ENCODE results near the gene MXRA7. TPM values are rescaled to one million over a fixed set of nuclear protein-coding genes. Genes with fewer than 3 reads are reported as not detected.
"Not testable (repeated sequence)": the region's sequence is repeated elsewhere in the genome, so short reads cannot be mapped to it uniquely, and the experiment has no call there.

MXRA7 gene
- polyA plus RNA-seq, 3 donors = 47.6 to 192 (median 176) TPM

DNA sequence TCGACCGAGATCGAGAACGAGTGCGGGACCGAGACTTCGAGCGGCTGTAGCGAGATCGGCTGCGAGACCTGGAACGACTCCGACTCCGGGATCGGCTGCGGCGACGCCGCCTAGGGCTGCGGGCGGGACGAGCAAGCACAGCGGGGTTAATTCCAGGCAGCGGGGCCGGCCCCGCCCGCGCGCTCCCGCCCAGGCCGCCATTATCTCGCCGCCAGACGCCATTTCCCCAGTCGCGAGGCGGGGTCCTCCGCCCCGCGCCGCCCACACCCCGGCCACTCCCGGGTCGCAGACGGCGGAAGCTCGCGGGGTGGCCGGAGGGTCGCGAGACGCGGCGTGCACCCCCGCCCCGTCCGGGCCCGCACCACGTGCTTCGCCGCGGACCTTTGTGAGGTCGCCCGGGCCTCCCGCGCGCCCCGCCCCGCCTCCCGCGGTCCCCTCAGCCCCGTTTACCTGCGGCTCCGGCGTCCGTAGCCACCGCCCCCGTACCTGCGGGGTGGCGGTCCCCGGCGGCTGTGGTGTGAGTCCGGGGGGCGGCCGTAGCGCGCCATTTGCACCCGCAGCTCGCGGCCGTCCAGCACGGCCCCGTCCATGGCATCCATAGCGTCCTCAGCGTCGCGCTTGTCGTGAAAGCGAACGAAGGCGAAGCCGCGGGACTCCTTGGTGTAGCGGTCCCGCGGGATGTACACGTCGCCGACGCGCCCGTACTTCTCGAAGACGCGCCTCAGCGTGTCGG lies 25.8 kb upstream of the MXRA7 start:
- 0% methylated on average over 84 to 117 of the region's 117 CpGs for WGBS, 3 donors
- peak overlapping the region; percentile 96 for H3K27ac ChIP-seq (ENCODE audit: low read depth, low read length)

DNA sequence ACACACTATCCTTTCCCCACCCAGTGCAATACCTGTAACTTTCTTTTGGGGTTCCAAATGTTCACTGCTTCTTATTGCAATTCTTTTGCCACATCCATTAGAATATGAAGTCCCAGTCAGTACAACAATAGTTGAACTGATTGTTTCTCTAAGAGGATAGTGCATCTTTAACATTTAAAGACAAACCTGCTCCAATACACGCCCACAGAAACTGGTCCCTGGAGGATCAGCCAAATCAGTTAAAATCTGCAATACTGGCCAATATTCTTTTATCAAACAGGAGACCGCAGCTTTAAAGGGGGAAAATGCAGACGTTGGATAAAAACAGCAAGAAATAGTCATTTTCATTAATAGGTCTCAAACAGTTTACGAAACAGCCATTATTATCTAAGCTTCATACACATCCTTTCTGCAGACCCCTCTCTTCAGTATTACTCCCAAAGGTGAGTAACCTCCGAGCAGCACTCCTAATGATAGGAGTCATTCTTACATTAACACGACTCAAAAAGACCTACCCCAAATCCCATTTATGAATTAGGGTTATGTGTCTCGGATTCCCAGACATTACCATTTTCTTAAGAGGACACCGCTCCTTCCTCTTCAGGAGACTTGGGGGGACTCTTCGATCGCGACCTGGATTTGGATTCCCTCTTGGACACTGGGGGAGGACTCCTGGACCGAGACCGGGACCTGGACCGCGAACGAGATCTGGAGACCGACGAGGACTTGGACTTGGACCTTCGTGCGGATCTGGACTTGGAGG lies 25.0 kb upstream of the MXRA7 start:
- WGBS, 3 donors = 1 to 2% (median 2%) methylated on average over 20 of the region's 20 CpGs
- H3K27ac ChIP-seq (ENCODE audit: low read depth, low read length) = peak overlapping the region; percentile 96

DNA sequence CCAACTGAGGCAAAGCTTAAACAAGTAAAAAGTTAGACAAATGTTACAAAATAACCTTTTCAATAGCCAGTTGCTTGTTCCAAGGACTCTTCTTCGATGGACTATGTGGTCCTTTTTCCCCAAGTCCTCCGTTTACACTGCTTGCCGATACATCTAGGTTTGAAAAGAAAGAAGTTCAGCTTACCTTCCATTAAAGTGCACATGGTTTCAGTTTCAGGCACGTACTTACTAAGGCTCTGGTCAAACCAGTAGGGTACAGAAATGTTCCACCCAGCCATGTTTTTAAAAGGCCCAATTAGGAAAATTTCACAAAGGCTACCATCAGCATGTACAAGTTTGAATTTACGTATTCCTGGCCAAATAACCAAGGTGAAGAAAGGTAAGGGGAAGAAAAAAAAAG lies 24.2 kb upstream of the MXRA7 start:
- 10 to 17% (median 14%) methylated on average over 5 of the region's 5 CpGs for WGBS, 3 donors
- H3K27ac ChIP-seq (ENCODE audit: low read depth, low read length) = no peak overlapping the region

DNA sequence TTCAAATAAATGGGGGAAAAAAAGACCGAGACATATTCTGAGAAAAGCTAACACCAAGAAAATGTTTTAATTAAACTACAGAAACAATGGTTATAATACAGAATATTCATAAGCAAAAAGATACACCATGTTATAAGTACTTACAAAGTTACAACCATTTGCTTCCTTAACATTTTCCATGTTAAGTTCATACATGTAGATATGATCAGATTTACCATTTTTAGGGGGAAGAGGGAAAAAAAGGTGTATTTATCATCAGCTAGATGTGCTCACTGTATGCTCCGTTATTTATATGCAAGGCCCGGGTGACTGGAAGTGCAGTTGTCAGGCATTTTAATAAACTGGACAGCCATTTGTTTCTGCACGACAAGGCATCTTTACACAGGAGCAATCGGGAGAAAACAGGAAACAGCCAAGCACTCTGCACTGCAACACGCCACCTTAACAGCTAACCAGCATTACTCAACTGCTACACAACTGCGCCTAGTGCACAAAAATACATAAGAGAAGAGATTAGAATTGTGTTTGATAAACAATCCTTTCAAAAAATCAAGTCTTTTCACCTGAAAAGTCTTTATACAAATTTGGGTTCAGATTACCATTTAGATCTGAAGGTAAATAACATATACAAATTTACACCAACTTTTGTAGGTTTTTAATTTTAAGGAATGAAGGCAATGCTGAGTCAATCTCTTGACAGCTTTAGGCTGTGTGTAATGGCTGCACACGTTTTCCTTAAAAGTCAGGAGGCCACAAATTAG lies 23.5 kb upstream of the MXRA7 start:
- no peak overlapping the region for H3K27ac ChIP-seq (ENCODE audit: low read depth, low read length)
- 15 to 25% (median 25%) methylated on average over 8 of the region's 8 CpGs for WGBS, 3 donors

DNA sequence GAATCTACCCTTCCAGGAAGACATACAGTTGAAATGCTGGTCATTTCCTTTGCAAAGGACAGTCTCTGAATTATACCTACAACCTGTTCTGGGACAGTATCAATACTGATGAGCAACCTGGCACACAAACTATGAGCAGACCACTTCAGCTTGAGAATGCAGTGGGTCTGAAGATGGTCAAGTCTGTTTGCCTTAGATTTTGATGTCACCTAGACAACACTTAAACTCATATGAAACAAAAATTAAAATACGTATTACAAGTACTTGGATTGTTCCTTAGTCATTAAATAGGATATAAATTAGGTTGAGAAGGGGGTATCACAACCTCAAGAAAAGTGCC lies 22.8 kb upstream of the MXRA7 start:
- WGBS, 3 donors = 76 to 86% (median 80%) methylated on average over 1 of the region's 1 CpG
- no peak overlapping the region for H3K27ac ChIP-seq (ENCODE audit: low read depth, low read length)

DNA sequence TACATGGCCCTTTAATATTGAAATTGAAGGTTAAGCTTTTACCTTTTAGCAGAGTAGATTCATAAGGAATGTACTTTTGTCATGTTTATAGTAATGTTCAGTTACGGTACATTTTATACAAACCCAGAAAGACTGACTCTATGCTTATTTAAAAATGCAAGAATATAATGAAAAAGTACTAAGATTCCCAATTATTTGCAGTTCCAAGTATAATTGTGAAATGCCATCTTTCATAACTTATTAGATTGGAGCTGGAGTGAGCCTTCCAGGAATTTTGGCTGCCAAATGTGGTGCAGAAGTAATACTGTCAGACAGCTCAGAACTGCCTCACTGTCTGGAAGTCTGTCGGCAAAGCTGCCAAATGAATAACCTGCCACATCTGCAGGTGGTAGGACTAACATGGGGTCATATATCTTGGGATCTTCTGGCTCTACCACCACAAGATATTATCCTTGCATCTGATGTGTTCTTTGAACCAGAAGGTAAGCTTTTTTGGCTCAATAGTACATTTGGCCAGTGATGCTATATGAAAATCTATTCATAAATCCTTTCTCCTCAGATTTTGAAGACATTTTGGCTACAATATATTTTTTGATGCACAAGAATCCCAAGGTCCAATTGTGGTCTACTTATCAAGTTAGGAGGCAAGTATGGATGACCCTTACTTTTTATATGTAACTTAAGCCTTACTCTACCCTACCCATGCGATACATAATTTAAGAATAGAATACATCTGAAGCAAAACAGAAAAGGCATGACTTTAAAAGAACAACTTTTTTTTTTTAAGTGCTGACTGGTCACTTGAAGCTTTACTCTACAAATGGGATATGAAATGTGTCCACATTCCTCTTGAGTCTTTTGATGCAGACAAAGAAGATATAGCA lies 22.2 kb upstream of the MXRA7 start:
- H3K27ac ChIP-seq (ENCODE audit: low read depth, low read length) = no peak overlapping the region
- WGBS, 3 donors = 67 to 76% (median 72%) methylated on average over 3 of the region's 3 CpGs

DNA sequence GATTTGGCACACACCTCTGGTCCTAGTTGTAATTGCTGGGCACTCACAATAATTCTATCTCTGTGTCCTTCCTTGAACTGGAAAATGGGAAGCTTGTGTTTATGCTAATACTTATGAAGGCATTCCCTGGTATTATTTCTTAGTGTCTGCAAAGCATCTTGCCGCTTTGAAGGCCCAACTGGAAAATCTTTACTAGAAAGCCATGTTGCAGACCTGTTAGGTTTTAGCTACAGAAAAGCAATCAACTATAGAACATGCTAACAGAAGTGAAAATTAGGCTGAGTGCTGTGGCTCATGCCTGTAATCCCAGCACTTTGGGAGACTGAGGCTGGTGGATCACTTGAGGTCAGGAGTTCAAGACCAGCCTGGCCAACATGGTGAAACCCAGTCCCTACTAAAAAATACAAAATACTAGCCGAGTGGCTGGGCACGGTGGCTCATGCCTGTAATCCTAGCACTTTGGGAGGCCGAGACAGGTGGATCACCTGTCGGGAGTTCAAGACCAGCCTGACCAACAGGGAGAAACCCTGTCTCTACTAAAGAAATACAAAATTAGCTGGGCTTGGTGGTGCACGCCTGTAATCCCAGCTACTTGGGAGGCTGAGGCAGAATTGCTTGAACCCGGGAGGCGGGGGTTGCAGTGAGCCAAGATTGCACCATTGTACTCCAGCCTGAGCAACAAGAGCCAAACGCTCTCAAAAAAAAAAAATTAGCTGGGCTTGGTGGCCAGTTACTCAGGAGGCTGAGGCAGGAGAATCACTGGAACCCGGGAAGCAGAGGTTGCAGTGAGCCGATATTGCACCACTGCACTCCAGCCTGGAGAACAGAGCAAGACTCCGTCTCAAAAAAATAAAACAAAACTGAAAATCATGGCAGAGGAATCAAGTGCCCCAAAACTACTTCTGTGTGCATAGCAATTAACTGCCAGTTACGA lies 21.3 kb upstream of the MXRA7 start:
- not testable (repeated sequence) for H3K27ac ChIP-seq (ENCODE audit: low read depth, low read length)
- 85 to 86% (median 85%) methylated on average over 13 of the region's 13 CpGs for WGBS, 3 donors

DNA sequence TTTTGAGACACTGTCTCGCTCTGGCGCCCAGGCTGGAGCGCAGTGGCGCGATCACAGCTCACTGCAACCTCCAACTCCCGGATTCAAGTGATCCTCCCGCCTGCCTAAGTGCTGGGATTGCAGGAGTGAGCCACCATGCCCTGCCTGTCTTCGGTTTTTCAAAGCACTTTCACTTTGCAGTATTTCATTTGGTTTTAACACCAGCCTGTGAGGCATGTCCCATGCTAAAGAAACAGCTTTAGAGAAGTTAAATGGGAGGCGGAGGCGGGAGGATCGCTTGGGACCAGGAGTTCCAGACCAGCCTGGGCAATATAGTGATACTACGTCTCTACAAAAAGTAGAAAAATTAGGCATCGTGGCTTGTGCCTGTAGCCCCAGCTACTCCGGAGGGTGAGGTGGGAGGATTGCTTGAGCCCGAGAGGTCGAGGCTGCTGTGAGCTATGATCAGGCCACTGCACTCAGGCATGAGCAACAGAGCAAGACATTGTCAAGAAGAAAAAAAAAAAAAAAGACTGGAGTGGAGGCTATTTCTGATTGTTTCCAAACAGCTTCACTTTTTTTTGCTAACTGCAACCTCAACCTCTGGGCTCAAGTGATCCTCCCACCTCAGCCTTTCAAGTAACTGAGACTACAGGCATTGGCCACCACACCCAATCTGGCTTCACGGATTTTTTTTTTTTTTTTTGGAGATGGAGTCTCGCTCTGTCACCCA lies 17.1 kb upstream of the MXRA7 start:
- H3K27ac ChIP-seq (ENCODE audit: low read depth, low read length) = no peak overlapping the region
- 52 to 59% (median 57%) methylated on average over 18 of the region's 18 CpGs for WGBS, 3 donors

DNA sequence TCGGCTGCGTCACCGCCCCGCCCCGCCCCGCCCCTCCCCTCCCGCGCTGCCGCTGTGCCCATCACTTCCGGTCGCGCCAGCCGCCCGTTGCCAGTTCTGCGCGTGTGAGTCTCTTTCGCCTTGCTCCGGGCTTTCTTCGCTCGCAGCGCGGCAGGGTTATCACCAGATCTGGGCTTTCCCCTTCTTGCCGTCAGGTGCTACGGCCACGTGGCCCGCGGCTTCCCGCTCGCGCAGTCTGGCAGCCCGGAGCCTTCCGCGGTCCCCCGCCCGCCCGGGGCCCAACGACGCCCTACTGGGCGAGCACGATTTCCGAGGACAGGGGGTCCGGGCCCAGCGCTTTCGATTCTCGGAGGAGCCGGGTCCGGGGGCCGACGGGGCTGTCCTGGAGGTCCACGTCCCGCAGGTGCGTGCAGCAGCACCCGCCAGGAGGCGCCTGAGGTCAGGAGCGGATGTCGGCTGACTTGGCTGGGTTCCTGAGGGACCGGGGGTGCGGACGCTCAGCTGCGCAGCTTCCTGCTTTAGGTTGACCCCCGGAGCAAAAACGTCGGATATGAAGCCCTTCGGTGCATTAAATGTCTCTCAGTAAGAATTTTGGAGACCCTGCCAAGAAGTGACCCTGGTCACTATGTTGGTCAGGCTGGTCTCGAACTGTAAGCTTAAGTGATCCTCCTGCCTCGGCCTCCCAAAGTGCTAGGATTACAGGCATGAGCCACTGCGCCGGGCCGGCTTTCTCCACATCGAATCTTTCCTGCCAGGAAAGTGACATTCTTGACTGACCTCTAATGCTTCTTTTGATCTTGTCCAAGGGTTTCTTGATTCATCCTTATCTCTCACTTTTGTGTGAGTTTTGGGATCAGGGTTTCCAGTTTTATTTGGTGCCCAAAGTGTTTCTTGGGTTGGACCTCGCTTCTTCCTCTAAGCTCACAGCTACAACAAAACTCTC lies 16.3 kb upstream of the MXRA7 start, which contains the start of gene METTL23:
Gene METTL23, plus strand, starts transcription at position 64 of the 943 bp plus-strand sequence. CDS start 2,872 bp downstream, outside the sequence.
- 1 to 2% (median 1%) methylated on average over 59 to 71 of the region's 71 CpGs for WGBS, 3 donors
- H3K27ac ChIP-seq (ENCODE audit: low read depth, low read length) = peak within 1 kb of the TSS; percentile 98

DNA sequence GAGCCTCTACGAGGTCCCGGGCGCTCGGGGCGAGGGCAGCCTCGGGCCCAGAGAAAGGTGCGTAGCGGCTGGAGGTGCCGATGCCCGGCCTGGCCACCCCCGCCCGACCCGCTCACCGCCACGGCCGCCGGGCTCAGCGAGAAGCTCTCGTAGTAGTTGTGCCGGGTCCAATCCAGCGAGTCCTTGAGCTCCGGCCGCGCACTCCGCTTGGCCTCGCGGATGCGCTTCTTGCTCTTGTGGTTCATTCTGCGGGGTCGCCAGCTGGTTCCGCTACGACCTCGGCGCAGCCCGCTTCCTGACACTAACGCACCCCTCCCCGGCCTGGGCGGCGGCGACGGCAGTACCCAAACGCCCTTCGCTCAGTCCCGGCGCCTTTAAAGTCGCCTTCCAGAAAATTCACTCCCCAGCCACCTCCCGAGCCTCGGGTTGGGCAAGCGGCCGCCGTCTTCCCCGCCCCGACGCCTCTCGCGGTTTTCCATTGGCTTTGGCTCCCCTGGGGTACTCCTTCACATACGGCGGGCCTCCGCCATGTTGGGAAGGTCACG lies 15.5 kb upstream of the MXRA7 start, which contains the start of gene JMJD6:
Gene JMJD6, minus strand, starts transcription at position 376 of the 545 bp plus-strand sequence. Its CDS starts 131 bp downstream, at position 245.
- 0 to 1% (median 0%) methylated on average over 59 to 60 of the region's 60 CpGs for WGBS, 3 donors
- peak within 1 kb of the TSS; percentile 98 for H3K27ac ChIP-seq (ENCODE audit: low read depth, low read length)

DNA sequence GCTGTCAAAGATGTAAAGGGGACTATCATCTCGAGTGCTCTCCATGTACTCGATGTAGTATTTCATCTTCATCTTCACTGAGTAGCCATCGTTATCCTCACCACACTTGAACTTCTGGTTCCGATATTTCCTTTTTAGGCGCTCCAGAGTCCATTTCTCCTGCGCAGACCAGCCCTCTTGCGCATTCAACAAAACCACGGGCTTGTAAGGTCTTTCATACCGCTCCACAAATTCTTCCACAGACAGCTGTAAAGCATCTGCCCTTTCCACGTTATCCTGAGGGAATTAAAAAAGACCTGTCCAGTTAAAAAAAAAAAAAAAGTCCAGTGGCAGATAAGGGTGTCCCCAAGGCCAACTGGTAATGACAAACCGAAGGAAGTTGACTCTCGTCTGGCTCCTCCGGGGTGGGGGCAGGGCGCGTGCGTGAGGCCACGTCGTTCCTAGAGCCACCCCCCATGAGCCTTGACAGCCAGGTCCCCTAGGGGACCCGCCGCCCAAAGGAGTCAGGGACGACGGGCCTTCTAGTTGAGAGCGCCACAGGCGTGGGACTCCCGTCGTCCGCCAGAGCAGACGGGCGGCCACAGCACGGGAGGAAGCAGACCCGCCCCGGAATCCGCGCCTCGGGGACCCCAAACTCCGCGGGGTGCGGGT lies 14.9 kb upstream of the MXRA7 start:
- 2 to 4% (median 3%) methylated on average over 36 to 38 of the region's 38 CpGs for WGBS, 3 donors
- peak overlapping the region; percentile 98 for H3K27ac ChIP-seq (ENCODE audit: low read depth, low read length)

DNA sequence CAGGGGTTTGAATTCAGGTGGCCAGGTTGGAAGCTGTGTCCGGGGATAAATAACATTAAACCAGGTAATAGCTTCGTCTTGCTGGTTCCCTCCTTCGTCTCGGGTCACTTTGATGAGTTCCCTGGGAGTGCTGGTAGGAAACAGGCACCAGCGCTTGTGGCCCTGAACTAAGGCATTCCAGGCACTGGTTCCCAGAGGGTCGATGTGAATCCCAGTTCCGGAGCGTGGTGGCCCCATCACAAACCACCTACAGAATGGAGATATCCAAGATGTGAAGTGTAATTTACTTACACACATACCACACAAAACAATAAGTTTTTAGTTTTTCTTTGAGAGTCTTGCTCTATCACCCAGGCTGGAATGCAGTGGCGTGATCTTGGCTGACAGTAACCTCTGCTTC lies 13.0 kb upstream of the MXRA7 start:
- no peak overlapping the region for H3K27ac ChIP-seq (ENCODE audit: low read depth, low read length)
- 94 to 97% (median 94%) methylated on average over 9 of the region's 9 CpGs for WGBS, 3 donors

DNA sequence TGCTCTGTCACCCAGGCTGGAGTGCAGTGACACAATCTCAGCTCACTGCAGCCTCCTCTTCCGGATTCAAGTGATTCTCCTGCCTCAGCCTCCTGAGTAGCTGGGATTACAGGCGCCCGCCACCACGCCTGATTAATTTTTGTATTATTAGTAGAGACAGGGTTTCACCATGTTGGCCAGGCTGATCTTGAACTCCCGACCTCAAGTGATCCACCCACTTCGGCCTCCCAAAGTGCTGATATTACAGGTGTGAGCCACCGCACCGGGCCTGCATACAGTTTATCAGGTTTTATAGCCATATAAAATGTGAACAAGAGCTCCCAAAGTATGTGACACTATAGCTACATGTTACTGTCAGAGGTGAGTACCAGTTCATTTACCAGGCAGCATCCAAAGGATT lies 12.2 kb upstream of the MXRA7 start:
- 95 to 97% (median 95%) methylated on average over 8 of the region's 8 CpGs for WGBS, 3 donors
- not testable (repeated sequence) for H3K27ac ChIP-seq (ENCODE audit: low read depth, low read length)

DNA sequence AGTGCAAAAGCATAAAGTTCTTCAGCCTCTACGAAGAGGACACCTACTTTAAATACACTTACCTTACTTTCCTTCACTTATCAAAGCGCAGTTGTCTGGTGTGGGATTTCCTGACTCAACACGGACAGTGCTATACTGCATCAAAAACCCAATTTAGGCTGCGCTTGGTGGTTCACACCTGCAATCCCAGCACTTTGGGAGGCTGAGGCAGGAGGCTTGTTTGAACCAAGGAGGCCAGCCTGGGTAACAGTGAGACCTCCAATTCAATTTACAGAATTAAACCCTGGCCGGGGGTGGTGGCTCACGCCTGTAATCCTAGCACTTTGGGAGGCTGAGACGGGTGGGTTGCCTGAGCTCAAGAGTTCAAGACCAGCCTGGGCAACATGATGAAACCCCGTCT lies 11.5 kb upstream of the MXRA7 start:
- H3K27ac ChIP-seq (ENCODE audit: low read depth, low read length) = no peak overlapping the region
- WGBS, 3 donors = 93 to 94% (median 94%) methylated on average over 8 of the region's 8 CpGs

DNA sequence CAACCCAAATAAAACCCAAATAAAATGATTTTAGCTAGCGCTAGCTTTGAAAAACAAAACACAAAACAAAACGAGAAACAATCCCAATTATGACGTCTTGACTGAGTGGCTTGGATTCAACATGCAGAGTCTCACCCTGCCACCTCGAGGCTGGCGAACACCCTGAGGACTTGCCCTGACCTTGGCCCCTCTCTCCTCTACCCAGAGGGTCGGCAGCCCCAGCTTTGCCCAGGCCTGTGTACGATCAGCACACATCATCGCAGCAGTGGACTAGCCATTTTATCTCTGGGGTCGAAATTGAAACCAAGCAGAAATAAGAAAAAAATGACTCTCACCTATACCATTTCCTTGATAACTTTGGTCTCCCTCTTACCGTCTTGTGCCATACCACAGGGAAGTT lies 10.7 kb upstream of the MXRA7 start:
- WGBS, 3 donors = 77 to 93% (median 89%) methylated on average over 10 of the region's 10 CpGs
- H3K27ac ChIP-seq (ENCODE audit: low read depth, low read length) = no peak overlapping the region
